NCI-H2196 treated with DMSO at 0.1 percent for 48 hours (cell line): Measurements from ENCODE around the gene GALNS.

Experiments used
- DNase-seq: peaks from one replicate; lab custom pipeline; 2025; ENCODE audit not compliant: unreplicated experiment; lab: John Stamatoyannopoulos, UW

Gene GALNS

DNA sequence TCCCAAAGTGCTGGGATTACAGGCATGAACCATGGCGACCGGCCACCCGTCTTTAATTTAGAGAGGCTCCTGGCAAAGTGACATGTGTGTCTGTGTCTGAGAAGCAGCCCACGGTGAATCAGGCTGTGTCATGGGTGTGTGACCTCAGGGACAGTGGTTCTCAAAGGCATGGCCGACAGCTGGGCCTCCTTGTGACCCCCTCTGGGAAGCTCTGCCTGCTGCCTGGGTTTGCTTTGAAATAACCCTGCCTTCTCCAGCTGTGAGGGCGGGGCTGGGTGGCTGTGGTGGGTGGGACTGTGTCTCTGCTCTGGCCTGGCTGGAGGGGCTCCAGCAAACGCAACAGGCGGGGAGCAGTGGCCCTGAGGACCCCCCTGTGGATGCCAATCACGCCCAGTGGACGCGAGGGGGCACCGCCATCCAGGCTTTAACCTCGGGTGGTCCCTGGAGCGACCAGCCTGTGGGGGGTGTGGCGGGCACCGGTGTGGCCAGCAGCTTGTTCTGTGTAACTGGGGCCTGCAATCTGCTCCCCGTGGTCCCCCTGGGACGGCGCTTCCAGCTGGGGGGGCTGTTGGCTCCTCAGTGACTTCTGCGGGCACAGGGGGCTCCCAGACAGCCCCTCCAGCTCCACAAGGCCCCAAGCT lies 36.2 kb downstream of the GALNS start:
- no peak for DNase-seq

DNA sequence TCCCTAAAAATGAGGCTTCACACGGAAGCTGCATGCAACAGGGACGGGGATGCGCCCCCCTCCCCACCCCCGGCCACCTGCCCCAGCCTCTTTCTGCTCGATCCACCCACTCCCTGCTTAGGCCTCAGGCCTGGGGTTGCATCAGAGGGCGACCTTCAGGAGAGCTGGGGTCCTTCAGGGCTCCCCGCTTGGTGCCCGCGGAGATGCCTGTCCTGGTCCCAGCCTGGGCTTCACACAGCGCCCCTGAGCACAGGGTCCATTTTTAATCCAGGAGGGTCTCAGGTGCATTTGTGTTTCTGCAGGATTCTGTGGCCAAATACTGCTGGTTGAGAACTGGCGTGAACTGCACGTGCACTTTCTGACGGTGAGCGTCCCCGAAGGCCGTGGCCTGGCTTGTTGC lies 37.6 kb downstream of the GALNS start:
- DNase-seq, result no peak

DNA sequence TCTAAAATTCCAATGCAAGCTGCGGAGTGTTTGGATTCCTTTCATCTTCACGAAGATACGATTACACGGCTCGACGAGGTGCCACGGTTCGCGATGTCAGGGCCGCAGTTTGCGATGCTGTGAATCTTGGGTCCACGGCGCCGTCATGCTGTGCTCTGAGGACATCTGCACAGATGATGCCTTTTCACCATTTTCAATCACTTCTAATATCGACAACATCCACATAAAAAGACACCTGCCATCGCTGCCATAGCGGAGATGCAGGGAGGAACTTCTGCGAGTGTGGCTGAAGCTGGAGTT lies 38.2 kb downstream of the GALNS start:
- no peak for DNase-seq

DNA sequence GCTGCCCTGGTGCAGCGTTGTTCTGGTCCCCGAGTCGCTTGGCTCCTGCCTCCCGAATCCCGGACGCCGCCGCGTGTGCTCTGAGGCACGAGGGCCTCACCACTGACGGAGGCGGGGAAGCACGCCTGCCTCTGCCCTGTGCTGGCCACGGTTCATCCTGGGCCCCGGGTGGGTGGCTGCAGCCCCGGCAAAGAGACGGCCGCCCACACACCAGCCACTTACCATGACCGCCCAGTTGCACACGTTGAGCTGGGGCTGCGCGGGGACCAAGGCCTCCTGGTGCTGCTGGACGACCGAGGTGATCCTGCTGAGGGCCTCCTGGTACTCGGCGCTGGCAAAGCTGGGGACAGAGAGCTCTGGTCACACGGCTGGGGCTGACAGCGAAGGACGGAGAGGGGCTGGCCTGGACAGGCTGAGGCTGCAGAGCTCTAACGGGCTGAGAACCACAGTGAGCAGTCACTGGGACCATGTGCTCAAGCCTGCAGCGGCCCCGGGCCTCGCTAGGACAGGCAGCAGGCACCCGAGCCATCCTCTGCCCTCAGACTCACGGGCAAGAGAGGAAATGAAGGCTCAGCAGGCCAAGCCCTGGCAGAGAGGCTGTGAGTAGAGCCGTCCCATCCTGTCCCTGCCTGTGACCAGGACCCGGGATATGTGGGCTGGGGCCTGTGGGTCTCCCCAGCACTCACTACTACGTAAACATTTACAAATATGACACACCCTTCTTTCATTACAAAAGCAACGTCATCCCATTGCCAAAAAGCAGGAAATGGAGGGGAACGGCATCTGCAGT lies 38.8 kb downstream of the GALNS start:
- DNase-seq, result no peak

DNA sequence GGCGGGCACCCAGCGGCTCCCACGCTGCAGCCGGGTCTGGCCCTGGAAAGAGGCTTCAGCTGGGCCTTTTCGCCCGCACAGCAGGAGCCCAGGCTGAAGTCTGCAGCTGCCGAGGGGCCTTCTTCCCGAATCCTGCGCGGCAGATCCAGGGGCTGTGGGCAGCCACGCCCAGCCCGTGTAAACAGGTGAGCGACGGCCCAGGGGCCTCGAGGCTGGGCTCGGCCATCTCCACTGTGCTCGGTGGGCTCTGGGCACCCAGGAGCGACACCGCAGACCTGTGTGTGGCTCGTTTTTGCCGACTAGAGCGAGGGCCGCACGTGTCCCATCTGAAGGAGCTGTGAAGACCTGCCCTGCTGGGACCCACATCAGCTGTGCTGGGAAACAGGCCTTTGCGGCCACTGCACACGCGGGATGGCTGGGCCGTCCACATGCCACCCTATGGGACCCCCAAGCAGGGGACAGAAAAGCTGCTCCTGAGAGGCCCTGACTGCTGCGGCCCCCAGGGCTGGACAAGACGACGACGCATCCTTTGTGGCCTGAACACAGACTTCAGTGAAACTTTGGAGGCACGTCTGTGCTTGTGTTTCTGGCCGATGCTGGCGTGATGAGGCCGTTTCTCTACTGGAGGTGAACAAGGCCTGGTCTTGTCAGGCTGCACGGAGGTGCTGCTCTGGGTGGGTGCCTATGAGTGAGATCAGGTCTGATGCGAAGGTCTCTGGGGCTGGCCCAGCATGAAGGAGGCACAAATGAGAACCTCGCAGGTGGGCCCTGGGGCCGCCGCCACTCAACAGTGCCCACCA lies 39.8 kb downstream of the GALNS start:
- DNase-seq, result no peak

DNA sequence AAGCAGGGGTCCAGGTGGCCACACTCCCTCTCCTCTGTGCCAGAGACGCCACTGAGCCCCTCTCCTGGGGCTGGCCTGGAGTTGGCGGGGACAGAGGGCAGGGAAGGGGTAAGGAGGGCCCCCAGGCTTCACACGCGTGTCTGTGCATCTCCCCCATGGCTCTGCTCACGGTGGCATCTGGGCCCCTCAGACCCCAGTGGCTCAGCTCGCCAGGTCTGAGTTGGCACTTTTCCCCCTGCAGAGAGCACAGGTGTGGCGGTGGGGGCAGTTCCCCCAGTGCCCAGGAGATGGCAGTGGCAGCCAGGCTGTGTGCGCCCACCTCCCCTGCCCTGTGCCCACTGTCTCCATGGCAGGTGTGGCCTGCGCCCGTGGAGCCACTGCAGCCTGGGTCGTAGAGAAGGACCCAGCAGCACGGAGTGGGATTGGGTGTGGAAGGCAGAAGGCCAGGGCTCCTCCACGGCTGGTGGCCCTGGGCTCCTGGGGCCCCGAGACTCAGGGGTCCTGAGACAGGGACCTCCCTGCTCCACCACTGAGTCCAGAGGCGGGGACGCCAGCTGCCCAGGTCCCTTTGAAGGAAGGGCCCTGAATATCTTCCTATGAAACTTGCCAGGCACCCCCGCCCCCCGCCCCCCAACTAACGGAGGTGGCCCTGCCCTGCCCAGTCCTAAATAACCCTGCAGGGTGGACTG lies 40.7 kb downstream of the GALNS start:
- DNase-seq, result no peak

DNA sequence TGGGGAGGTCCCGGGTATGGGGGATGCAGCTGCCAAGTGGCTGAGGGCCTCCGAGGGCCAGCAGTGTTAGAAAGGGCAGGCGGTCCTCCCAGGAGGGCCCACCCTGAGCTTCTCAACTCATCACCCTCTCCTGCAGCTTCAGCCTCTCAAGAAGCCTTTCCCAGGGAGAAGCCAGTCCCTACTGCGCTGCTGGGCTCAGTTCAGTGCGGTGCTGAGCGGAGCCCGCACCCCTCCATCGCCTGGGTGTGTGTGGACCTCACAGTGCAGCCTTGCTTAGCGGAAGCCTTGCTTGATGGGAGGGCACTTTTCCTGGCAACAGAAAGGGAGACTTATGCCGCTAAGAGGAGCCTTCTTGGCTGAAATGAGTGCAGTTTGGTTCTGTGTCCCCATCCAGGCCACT lies 41.5 kb downstream of the GALNS start:
- DNase-seq, result no peak

DNA sequence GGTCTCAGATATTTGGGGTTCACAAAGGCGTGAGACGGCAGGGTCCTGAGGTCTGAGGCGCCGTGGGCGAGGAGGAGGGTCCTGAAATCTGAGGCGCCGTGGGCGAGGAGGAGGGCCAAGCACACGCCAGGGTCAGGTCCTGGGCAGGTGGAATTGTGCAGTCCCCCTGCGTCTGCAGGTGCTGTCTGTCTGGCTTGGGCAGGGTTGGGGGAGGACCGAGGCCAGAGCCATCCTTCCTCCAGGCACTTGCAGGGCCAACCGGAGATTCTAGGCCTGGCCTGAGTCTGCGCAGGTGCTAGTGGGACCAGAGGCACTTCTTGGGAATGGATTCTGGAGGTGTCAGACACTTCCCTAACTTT lies 42.6 kb downstream of the GALNS start:
- DNase-seq, result no peak

DNA sequence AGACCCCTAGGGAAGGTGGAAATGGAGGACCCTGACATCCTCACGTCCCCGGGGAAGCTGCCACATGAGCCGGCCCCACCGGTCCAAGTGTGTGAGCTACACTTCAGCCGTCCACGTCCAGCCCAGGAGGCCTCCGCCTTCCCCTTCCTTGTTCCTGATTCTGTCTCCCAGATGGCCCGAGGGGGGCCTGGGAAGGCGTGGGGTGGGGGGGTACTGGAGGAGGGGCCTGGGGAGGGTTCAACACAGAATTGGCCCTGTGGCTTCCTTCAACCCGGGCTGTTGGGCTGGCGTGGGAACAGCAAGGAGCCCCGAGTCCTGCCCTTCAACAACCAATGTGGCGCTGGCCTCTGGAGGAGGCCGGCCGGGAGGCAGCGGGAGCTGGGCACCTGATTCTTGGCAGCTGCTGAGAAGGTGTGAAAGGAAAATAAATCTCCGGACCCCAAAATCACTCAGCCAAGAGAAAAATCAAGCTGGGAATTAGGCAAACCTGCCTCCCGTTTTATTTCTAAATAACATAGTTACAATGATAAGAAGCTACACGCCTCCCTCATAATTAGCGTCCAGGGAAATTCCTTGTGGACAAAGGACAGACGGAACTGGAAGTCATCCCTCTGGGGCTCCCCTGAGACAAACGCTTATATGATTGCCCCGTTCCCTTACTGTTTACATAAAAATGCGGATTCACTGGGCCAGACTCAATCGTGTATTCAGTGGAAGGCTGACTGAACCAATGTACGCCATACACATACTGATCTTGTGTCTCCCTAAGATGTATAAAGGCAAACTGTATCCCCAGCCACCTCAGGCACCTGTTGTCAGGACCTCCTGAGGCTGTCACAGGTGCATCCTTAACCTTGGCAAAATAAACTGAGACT lies 43.2 kb downstream of the GALNS start:
- no peak for DNase-seq

DNA sequence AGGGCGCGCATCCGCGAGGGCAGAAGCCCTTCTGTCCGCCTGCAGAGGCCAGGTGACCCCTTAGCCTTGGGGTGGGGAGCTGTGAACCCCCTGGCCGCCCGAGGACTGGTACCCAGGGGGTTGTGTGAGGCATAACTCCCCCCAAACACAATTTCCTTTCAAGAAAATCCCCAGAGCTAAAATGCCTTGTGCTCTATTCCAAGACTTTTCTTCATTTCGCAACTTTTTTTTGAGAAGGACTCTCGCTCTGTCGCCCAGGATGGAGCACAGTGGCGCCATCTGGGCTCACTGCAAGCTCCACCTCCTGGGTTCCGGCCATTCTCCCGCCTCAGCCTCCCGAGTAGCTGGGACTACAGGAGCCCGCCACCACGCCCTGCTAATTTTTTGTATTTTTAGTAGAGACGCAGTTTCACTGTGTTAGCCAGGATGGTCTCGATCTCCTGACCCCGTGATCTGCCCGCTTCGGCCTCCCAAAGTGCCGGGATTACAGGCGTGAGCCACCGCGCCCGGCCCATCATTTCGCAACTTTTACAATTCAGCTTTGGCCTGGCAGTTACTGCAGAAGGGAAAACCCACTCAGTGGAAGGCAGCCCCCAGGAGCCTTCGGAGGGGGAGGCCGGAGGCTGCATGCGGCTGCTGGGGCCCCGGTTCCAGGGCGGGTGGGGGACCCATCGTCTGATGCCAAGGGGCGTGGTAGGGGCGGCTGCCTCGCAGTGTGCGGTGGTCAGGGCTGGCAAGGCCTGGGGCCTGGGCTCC lies 44.1 kb downstream of the GALNS start:
- DNase-seq, result no peak

DNA sequence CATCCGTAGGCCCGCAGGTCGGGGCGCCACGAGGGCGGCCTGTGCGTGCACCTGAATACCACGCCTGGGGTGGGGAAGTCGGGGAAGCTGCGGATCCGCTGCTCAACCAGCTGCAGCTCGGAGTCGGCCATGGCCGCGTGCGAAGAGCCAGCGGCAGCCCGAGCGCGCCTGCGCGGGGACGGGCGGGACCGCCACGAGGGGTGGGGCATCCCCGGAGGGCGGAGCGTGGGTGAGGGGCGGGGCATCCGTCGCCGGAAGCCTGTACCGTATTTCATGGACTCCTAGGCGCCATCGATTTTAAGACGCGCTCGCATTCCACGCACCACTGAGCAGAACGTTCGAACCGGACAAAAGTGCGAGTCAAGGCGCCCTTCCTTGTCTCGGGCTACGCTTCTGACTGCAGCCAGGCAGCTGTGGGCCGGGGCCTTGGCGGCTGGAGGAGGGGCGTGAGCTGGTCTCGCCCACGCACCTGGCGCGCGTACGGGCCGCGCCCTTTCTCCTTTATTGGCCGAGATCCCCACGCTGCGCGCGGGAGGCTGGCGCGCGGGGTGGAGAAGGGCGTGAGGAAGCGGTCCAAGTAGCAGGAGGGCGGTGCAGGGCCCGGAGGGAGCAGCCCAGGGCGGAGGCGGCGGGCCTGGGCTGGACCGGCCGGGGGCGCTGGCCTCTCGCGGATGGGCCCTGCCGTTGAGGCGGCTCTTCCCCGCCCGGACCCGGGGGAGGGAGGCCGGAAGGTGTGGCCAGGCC lies 44.8 kb downstream of the GALNS start, which contains the start of gene APRT:
TSS of gene APRT (minus strand) at position 160 of the 744 bp plus-strand sequence. CDS start at position 131, 29 bp downstream.
- DNase-seq, result peak; percentile 57

DNA sequence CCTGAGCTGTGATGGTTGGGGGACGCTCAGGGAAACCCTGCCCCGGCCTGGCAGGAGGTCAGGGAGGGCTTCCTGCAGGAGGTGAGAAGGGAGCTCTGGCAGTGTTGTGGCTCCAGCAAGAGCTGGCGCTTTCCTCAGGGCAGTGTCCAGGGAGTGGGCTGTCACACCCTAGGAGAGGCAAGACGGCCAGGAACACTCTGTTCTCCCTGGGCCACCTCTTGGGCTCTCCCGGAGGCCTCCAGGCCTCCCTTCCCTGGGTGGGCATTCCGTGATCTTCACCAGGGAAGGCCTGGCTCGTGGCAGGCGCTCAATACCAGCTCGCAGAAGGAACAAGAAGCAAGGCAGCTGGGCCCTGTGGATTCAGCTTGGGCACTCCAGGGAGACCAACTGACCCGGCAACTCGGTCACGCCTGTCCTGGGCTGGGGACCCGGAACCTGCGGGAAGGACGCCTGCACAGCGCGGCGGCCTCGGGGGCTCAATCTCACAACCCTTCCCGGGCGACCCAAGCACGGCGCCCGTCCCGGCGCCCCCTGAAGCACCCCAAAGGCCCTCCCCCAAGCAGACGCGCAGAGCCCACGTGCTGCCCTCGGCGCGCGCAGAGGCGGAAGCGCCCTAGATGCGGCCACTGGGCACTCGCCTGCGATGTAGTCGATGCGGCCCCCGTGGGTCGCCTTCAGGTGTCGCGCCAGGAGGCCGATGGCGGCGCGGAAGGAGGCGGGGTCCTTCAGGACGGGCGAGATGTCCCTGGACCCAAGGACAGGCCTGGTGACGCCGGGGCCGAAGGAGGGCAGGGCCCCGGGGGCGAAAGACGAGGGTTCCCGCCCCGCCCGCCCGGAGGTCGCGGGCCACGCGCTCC lies 45.6 kb downstream of the GALNS start:
- peak; percentile 9 for DNase-seq

DNA sequence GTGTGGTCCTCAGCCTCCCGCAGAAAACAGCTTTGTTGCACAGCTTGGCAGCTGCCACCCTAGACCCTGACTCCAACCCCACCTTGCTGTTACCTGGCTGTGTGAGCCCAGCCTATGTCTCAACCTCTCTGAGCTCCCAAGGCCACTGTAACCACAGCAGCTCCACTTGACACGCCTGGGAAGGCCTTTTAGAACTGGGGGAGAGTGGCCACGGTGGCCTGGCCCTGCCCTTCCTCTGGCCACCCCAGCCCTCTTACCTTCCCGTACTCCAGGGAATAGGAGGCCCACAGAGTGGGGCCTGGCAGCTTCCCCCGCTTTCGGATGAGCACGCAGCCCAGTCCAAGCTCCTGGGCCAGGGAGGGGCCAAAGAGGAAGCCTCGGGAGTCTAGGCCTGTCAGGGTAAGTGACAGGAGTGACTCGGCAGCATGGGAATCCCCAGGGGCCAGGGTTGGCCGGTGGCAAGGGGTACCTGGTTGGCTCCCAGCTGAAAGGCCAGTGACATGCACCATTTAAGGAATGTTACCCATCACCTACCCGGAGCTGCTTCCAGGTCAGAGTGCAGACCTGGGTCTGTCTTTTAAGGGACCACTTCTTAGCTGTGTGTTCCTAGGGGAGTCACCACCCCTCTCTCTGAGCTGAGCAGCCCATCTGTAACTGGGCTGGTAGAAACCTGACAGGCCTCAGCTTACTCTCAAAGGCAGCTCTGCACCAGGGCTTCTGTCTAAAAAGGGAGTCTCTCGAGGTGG lies 46.4 kb downstream of the GALNS start:
- no peak for DNase-seq

DNA sequence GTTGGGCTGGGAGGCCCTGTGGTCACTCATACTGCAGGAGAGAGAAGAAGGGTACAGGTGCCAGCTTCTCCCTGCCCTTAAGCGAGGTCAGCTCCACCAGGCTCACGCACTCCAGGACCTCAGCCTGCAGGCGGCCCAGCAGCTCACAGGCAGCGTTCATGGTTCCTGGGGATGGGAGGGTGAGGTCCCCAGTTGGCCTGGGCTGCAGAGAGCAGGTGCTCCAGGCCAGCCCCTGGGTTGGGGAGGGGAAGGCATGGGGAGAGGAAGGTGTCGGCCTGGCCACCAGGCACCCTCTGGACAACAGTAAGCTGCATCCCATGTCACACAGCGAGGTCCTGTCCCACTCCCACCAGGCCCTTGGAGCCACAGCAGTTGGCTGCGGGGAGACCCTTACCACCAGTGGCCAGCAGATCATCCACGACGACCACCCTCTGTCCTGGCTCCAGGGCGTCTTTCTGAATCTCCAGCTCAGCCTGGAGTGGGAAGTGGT lies 47.0 kb downstream of the GALNS start:
- no peak for DNase-seq

DNA sequence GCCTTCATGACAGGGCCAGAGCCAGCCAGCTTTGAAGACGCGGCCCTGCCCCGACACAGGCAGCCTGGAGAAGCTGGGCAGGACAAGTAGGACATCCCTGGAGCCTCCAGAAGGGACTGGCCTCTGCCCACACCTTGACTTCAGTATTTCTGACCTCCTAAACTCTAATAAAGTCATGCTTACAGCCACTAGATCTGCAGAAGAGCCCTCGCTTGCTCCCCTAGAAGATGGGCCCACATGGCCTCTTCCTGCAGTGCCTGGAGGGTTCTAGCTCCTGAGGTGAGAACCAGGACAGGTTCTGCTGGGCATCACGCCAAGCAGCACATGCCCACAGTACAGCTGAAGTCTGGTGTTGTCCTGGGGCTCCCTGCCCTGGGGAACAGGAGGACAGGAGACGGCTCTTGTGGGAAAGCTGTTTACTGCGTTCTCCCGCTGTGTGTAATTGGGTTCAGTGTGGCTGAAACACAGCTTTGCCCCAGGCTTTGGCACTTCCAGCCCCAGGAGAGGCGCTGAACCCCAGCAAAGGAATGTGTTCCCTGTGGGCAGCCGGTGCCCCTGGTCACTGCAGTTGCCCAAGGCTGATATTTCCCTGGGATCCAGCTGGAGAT lies 47.6 kb downstream of the GALNS start:
- DNase-seq, result no peak

DNA sequence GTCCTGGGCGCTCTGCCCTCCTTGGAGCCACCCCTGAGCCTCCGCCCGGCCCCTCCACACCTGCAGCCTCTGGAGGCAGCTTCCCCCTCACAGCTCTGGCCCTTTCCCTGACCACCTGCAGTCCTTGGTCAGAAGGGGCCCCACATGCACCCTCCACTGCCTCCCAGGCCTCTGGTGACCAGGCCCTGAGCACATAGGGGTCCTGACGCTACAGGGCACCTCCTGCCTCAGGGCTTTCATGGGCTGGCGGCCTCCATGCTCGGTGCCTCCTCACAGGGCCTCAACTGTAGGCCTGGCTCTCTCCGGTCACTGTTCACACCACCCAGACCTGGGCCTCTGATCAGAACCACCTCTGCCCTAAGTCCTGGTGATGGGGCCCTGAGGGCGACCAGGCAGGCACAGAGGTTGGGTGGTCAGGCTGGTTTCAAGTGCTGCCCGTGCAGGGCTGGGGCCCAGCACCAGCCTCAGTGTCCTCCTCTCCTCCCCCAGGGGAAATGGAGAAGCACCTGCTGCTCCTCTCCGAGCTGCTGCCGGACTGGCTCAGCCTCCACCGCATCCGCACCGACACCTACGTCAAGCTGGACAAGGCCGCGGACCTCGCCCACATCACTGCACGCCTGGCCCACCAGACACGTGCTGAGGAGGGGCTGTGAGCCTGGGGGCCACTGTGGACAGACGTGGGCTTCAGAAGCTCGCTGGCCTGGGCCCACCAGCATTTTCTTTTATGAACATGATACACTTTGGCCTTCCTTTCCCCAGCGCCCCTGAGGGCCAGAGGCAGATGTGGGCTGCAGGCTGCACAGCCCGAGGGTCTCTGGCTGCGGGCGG lies 48.9 kb downstream of the GALNS start:
- no peak for DNase-seq
